HG03064 (cell line): ENCODE data around the gene IGF1R.

ENCODE experiments used
- ATAC-seq: cut with Tn5 transposase; IDR thresholded peaks from one replicate; pipeline ENCODE4 v1.9.1; 2021; ENCODE audit warnings: low read depth; ENCODE audit not compliant: unreplicated experiment

The IGF1R gene

DNA sequence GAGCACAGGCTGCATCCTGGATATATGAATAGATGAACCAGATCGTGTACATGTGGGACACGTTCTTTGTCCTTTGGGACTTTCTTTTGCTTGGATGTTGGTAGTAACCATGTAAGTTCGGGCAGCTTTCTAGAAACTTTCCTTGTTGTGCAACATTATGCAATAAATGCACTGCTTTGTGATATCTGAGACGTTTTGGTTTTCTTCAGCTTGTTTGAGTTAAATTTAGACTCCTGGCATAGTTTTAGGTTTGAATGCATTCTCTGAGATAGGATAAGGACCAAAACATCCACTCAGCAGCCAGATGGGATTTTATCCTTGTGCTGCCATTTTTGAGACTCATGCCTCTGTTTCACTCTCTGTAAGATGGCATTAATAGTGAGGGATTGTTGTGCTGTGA lies 158.9 kb downstream of the IGF1R start:
- ATAC-seq: no peak

GRCh38 chr15:98809273-98809672 lies 160.9 kb downstream of the IGF1R start:
- ATAC-seq: no peak

GRCh38 chr15:98812716-98813446 lies 164.5 kb downstream of the IGF1R start:
- ATAC-seq: no peak

DNA sequence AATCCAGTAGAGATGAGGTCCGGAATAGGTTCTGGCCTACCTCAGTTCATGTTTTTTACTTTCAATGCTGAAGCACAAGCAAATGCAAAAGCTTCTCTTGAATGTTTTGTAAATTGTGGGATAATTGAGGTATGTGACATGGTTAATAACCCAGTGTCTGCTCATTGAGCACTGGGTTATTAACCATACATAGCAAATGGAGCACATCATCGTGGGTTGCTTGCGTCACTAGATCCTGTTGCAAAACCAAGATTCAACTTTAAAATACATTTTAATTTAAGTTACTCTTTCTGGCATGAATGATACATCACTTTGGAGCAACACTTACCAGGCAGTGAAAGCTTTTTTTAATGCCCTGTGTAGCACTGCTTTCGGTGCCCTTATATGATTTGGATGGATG lies 165.6 kb downstream of the IGF1R start:
- no peak for ATAC-seq

DNA sequence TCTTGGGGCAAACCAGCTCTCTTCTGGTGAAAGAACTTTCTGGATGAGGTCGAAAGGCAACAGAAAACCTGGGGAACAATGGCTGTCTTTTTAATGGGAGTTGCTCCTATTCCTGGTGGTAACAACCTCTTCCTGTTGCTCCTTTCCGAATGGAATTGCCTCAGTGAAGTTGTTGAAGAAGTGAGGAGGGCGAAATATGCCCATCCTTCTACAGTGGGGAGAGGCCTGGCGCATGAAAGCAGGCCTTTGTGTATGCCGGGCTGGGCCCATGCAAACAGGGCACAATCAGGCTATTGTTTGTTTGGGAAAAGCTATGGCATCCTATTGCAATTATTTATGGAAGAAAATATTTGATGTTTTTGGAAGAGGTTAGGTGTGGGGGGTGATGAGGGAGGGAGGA lies 166.9 kb downstream of the IGF1R start:
- ATAC-seq: no peak

GRCh38 chr15:98817745-98818144 lies 169.4 kb downstream of the IGF1R start:
- no peak for ATAC-seq

- ATAC-seq: no peak
Measured at GRCh38 chr15:98823012-98823458, 174.7 kb downstream of the IGF1R start.

DNA sequence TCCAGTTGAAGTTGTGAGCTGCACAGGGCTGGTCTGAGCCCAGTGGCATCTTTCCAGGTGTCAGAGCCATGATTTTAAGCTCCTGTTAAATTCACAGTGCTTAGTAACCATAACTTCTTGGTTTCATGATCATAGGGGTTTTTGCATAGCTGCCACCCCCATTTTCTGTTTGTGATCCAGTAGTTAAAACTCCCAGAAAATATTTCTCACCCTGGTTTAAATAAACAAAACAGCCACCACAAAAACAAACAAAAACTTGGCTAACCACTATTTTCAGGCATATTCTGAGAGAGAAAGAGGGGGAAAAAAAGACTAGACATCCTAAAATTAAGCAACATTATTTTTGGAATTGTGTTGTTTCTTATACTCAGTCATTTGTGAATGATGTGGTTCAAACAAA lies 175.3 kb downstream of the IGF1R start:
- ATAC-seq: no peak

DNA sequence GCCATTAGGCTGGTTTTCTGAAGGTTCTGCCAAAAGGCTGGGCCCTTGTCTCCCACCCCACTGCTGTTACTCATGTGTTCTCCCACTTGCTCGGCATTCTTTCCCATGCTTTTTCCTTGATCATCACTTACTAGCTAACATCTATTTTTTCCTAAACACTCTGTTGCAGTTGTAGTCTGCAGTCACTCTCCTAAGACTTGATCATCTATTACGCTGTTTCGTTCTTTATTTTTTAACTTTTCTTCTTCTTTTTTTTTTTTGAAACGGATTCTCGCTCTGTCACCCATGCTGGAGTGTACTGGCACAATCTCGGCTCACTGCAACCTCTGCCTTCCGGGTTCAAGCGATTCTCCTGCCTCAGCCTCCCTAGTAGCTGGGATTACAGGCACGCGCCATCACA lies 176.3 kb downstream of the IGF1R start:
- no peak for ATAC-seq

- no peak for ATAC-seq
Measured at GRCh38 chr15:98826658-98827057, 178.3 kb downstream of the IGF1R start.

DNA sequence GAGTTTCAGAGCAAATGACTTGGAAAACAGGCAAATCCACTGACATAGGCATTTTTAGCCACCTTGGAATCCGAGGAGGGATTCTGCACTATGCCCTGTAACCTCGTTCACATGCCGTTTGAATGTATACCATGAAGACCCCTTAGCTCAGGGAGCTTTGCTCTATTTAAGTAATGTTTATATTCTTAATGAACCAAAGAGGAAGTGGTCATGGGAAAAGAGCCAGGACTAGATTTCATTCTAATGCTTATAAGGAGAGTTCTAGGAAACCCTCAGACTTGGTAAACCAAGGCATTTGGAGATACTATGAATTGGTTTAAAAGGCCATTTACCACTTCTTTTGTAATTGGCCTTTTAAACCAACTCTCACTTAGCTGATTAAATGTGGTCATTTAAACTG lies 178.9 kb downstream of the IGF1R start:
- ATAC-seq: no peak

- no peak for ATAC-seq
Measured at GRCh38 chr15:98830034-98830634, 181.8 kb downstream of the IGF1R start.

GRCh38 chr15:98834976-98835375 lies 186.6 kb downstream of the IGF1R start:
- no peak for ATAC-seq

DNA sequence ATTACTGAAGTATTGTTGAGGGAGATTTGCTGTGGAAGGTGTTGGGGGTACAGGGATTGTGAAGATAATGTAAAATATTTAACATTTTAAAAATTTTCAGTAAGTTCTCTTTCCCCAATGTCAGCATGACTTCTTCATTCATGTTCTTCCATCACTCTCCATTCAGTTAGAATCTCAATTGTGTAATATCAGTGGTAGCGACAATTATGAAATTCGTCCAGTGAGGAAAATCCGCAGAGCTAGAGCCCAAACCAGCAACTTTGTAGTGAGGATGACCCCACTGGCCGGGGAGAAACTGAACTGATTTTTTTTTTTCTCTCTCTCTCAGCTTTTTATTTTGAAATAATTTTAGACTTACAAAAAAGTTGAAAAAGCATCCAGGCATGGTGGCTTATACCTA lies 187.5 kb downstream of the IGF1R start:
- ATAC-seq: no peak

DNA sequence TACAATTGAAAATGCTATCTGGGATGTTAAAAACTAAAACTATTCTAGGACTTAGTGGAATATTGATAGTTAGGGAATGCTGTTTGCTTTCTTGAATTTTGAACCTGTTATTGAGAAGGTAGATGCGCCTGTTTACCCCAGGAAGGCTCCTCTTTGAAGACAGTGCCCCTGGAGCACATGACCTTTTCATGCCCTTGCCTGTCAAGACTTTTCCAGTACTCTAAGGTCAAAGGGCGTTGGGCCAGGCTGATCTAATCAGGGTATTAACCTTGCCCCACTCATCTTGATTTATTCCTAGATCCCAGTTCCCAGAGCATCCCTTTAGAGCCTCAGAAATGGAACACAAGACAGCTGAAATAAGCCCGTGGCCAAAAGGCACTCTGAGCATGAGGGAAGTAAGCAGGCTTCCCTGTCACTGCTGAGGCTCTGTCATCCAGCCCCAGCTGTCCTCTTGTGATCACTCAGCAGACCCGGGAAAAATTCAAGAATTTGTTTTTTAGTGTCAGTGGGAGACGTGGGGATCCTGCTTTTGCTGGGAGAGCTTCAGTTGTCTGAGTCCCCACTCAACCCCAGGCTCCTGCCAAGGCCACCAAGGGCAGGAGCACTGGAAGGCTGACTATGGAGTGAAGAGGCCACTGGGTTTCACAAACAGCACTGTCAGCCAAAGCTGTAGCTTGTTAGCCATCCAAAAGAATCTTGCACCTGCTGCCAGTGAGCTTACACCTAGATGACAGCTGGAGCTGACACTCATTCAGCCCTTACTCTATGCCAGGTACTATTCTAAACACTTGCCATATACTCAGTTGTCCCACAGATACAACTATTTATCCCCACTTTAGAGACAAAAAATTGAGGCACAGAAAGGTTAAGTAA lies 190.3 kb downstream of the IGF1R start:
- ATAC-seq: no peak

- no peak for ATAC-seq
Measured at GRCh38 chr15:98840053-98840452, 191.7 kb downstream of the IGF1R start.

- no peak for ATAC-seq
Measured at GRCh38 chr15:98841419-98841970, 193.2 kb downstream of the IGF1R start.

DNA sequence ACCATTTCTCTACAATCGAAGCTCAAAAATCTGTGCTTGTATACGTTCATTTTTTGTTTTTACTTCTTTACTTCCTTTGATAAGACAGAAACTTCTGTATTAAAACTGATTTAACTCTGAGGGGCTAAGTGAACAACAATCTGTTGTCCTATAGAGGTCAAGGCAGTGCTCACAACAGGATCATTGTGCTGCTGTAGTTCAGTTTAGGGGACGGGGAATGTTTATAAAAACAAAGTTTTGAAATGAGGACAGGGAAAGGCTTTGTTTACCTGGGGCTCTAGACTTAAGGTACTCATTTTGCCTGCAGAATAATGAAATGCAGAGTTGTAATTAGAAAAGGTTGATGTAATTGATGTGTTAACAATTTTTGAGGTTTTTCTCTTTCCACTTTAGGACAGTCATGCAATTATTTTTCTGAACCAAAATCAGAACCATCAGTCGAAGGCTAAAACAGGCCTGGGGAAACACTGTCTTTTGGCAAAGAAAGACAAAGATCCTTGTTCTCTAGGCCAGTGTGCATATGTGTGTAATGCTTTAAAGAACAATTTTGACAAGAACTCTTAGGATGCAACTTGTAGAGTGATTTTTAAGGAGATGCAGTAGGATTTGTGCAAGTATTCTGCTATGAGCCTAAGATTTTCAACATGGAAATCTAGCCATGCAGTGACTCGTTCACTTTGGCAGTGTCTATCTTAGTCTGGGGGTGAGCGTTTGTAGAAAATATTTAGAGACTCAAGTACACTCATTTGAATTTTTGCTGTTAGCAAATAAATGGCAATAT lies 194.0 kb downstream of the IGF1R start:
- ATAC-seq: no peak

GRCh38 chr15:98842973-98843285 lies 194.6 kb downstream of the IGF1R start:
- ATAC-seq: no peak

DNA sequence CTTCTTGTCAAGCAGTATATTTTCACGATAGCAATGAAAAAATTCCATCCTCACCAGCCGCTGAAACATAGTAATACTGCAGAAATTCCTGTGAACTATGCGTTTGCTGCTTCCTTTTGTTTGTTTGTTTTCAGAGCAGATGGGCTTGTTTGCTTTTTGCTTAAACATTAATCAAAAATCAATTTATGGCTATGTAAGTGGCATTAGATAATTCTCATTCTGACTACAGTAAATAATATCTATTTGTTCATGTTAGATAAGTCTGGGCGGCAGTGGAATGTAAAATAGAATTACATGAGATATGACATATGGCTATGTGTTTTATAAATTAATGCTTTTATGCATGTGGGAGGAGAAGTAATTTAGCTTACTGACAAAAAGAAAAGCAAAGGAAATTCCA lies 195.5 kb downstream of the IGF1R start:
- no peak for ATAC-seq

DNA sequence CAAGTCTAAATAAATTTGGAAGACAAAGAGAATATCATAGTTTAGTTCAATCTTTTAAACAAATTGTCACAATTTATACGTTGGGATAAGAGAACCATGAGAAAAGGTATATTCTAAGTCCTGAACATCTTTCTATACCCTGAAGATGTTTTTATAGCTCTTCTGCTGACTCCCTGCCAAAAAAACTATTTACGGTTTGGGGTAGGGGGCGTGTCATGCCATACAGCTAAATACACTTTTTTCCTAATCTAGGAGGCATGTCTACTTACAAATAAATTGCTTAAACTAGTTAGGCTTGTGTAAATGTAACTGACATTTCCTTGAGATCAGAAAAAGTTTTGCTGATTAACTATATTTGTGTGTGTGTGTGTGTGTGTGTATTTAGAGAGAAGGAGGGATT lies 195.9 kb downstream of the IGF1R start:
- no peak for ATAC-seq
